B cell (primary cell): ENCODE results near the gene OR5M11.

Experiments
- CTCF ChIP-seq: fragments of 200-600 bp; IDR thresholded peaks from one replicate; pipeline ENCODE4 v1.8.0; 2022; ENCODE audit warnings: antibody characterized with exemption, mild to moderate bottlenecking
- EZH2 ChIP-seq: IDR thresholded peaks from 2 replicates; pipeline ENCODE4 v1.6.1; 2012; ENCODE audit warnings: borderline replicate concordance, low read depth, mild to moderate bottlenecking, moderate library complexity, low read length; ENCODE audit not compliant: insufficient read depth, poor library complexity, severe bottlenecking

DNA sequence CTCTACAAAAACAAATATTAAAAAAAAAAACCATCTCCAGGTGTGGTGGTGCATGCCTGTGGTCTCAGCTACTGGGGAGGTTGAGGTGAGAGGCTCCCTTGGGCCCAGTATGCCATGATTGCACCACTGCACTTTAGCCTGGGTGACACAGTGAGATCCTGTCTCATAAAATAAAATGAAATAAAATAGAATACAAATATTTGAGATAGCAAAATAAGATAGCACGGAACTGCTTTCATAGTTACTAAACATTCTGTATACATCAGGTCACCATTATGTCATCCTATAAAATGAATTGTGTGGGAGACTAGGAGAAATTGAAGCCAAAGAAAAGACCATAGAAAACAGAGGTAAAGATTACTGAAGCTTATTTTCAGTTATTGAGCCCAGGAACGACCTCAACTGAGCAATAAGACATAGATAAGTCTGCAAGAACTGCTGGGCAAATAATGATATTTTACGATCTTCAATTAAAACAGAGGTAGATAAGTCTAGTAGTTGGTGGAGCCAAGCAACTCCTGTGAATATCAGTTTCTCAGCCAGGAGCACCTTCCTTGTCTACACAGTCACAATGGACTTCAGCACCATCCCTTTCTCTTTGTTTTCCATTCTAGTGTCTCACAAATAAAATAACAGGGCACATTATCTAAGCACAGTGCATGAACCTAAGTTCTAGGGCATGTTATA, 9.9 kb downstream of the OR5M11 start:
- TF ChIP-seq EZH2 (no peak), CTCF (no peak)
